ENCODE results near the gene FAM110D. TPM values are rescaled to one million over a fixed set of nuclear protein-coding genes. Genes with fewer than 3 reads are reported as not detected.

FAM110D gene
- total RNA-seq, 1 experiment from 2014 or later = 0.46 TPM

DNA sequence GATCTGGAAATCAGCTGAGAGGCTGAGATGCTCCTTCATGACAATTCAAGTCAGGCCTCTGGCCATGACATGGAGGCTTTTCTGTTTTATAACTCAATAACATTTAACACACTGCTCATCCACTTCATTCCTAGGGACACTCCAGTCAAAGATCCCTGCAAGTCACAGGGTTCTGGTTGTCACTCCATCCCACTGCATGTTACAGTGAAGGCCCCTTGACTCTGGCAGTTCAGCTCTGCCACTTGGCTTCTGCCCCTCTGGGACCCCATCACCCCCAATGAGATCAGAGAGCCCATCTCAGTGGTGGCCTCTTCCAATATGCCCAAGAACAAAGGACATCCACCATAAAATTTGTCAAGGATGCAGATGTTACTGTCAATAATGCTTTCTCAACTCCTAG, 10.0 kb upstream of the FAM110D start:
- Histone ChIP-seq H3K4ac (ENCODE audit: low read depth, low read length) (no peak overlapping the region), H4K20me1 (ENCODE audit: control insufficient read depth, insufficient read depth, insufficient read length) (no peaks in the 10 kb centered on the region), H2BK20ac (ENCODE audit: low read depth, low read length, poor library complexity, severe bottlenecking) (no peak overlapping the region), H3K27ac (ENCODE audit: insufficient read length, low read depth, low read length) (no peak overlapping the region), H3K4me1 (ENCODE audit: insufficient read depth, low read length) (peaks cover 2% of the 10 kb centered on the region; the same call in 1 of the 2 replicates), H3K9ac (ENCODE audit: extremely low read depth, insufficient read length, low read length) (no peak overlapping the region), H3K27me3 (ENCODE audit: insufficient read depth, low read length) (peaks cover 8% of the 10 kb centered on the region; the same call in 1 of the 2 replicates), H3K79me1 (ENCODE audit: insufficient read depth, low read depth, low read length, poor library complexity, severe bottlenecking) (no peaks in the 10 kb centered on the region), H2BK15ac (ENCODE audit: low read depth, low read length) (no peak overlapping the region), H3K4me2 (ENCODE audit: insufficient read depth, insufficient read length, low read length) (no peak overlapping the region), H3K56ac (ENCODE audit: insufficient read length, low read depth, low read length) (no peak overlapping the region), H3K23me2 (ENCODE audit: insufficient read length, low read depth, low read length, poor library complexity, severe bottlenecking) (no peaks in the 10 kb centered on the region), H3K18ac (ENCODE audit: insufficient read length, low read depth, low read length) (no peak overlapping the region), H2BK12ac (ENCODE audit: insufficient read length, low read depth, low read length) (no peak overlapping the region), H2BK120ac (ENCODE audit: low read depth, low read length, poor library complexity, severe bottlenecking) (no peak overlapping the region), H2BK5ac (ENCODE audit: insufficient read length, low read length) (no peak overlapping the region), H3K9me3 (ENCODE audit: control insufficient read depth, low read depth, low read length) (no peaks in the 10 kb centered on the region), H4K91ac (ENCODE audit: insufficient read length, low read depth, low read length) (no peak overlapping the region), H2AFZ (ENCODE audit: low read length) (no peak overlapping the region), H4K5ac (ENCODE audit: insufficient read length, low read depth, low read length) (no peak overlapping the region), H3K14ac (ENCODE audit: insufficient read depth, low read length) (no peak overlapping the region), H2AK5ac (ENCODE audit: insufficient read length, low read length) (no peak overlapping the region), H3T11ph (ENCODE audit: low read length) (no peak overlapping the region), H4K8ac (replicated peaks; ENCODE audit: insufficient read length, low read depth, low read length) (no peak overlapping the region), H3K23ac (ENCODE audit: insufficient read length, low read depth, low read length) (no peak overlapping the region), H3K79me2 (ENCODE audit: insufficient read depth, low read length) (no peaks in the 10 kb centered on the region)
- no peak for DNase-seq
- Mint-ChIP-seq H3K9me3 (no peaks in the 10 kb centered on the region), H3K4me3 (no peak overlapping the region), H3K4me1 (peaks cover 0 to 3% of the 10 kb centered on the region in 2 experiments; a peak in 1 of 4 replicates), H3K27ac (no peak overlapping the region), H3K36me3 (ENCODE audit: insufficient read depth in 1 of 3, low read depth in 3 of 3) (no peaks in the 10 kb centered on the region), H3K27me3 (ENCODE audit: low read depth) (peaks cover 100% of the 10 kb centered on the region)
- TF ChIP-seq, protein P1, sequence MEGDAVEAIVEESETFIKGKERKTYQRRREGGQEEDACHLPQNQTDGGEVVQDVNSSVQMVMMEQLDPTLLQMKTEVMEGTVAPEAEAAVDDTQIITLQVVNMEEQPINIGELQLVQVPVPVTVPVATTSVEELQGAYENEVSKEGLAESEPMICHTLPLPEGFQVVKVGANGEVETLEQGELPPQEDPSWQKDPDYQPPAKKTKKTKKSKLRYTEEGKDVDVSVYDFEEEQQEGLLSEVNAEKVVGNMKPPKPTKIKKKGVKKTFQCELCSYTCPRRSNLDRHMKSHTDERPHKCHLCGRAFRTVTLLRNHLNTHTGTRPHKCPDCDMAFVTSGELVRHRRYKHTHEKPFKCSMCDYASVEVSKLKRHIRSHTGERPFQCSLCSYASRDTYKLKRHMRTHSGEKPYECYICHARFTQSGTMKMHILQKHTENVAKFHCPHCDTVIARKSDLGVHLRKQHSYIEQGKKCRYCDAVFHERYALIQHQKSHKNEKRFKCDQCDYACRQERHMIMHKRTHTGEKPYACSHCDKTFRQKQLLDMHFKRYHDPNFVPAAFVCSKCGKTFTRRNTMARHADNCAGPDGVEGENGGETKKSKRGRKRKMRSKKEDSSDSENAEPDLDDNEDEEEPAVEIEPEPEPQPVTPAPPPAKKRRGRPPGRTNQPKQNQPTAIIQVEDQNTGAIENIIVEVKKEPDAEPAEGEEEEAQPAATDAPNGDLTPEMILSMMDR (conservative IDR thresholded peaks at IDR 0.05) = no peak

All from H9 (cell line).